HG02943 (cell line): ENCODE results near the gene ZACN.

ENCODE experiments used
- ATAC-seq: cut with Tn5 transposase; IDR thresholded peaks from one replicate; pipeline ENCODE4 v1.9.1; 2021; ENCODE audit warnings: mild to moderate bottlenecking, low read depth, moderate library complexity; ENCODE audit not compliant: unreplicated experiment

ZACN gene

DNA sequence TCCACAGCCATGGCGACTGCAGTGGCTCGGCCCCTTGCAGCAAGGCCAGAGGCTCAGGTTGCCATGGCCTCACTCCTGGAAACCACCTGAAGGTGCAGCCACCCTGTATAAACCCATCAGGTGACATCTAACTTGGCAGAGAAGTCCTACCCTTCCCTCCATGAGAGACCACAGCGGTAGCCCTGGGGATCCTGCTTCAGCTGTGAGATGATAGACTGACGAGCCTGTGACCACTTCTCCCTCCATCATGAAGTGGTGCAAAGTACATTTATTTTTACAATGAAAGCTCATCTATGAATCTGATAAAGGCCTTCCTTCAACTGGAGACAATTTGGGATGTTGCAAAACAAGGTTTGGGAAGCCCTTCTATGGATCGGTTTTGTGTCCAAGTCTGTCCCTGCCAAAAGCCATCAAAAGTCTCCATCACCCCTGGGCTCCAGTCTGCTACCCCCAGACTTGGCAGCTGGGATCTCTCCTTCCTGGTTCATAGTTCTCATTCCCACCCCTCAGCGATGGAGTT, 1.8 kb downstream of the ZACN start:
- ATAC-seq = no peak

DNA sequence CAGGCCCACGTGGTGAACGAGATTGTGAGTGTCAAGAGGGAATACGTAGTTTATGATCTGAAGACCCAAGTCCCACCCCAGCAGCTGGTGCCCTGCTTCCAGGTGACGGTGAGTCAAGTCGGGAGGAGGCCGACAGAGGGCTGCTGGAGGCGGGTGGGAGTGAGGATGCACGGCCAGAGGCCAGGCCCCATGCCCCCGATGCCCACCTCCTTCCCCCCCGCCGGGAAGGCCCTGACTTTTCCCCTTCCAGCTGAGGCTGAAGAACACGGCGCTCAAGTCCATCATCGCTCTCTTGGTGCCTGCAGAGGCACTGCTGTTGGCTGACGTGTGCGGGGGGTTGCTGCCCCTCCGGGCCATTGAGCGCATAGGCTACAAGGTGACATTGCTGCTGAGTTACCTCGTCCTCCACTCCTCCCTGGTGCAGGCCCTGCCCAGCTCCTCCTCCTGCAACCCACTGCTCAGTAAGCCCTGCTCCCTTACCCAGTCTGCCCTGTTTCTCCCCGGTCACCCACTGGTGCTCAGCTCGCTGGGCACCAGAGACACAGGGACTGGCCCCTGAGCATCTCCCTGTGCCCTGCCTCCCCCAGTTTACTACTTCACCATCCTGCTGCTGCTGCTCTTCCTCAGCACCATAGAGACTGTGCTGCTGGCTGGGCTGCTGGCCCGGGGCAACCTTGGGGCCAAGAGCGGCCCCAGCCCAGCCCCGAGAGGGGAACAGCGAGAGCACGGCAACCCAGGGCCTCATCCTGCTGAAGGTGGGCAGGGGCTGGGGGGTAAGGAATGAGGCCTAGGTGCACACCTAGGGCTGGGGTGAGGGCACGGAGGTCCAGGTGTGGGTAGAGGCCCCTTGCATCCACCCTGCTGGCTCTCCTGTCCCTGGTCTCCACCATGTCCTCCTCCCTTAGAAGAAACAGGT, 2.6 kb downstream of the ZACN start:
- no peak for ATAC-seq

DNA sequence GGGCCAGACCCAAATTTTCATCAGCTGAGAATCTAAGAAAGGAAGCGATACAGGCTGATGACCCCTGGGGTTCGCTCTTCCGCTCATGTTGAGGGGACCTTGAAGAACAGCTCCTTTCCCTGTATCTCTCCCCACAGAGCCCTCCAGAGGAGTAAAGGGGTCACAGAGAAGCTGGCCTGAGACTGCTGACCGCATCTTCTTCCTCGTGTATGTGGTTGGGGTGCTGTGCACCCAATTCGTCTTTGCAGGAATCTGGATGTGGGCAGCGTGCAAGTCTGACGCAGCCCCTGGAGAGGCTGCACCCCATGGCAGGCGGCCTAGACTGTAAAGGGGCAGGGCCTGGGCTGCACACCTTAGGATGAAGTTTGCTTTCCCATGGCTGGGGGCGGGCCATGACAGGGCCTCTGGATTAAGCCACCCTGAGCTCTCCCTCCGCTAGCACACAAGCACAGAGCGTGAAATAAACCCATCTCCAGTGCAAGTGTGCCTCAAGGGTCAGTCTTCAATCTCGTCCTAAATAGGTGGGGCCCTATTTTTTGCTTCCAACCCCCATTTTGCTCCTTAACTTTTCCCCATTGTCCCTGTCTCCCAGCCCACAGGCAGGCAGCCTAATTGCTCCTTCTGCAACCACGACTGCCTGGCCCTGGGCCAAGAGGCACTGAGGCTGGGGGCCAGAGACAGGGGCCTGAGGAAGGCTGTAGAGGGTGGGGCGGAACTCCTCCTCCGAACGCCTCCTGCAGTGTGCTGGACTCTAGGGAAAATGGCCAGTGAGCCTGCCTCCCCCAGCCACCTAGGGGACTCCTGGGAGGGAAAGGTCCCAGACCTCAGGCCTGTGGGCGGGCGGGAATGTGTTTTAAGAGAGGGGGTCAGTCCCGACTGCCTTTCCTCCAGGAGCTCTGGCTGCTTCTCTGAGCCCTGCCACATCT, 3.6 kb downstream of the ZACN start:
- ATAC-seq = no peak

DNA sequence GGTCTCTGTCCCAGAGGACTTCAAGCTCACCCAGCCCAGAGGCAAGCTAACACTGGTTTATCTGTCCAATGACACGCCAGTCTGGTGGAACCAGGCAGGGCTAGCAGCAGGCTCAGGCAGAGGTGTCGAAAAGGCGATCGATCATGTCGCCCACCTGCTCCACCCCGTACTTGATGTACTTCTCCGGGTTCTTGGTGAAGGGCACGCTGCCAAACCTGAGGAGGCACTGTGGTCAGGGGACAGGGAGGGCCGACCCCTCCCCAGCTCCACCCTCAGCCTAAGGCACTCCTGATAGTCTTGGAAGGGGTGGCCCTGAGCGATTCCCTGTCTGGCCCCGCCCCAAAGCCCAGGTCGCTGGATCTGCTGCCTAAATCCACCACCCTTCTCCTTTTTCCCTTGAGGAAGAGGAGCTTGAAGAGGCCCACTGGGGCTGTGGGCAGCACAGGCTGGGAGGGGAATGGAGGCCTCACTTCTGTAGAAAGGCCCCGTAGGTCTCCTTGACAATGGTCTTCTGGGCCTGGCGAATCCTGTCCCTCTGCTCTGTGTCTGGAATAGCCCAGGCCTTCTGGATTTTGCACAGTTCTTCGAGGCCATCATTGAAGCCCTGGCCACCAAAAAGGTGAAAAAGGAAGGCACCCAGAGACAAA, 4.7 kb downstream of the ZACN start:
- no peak for ATAC-seq

DNA sequence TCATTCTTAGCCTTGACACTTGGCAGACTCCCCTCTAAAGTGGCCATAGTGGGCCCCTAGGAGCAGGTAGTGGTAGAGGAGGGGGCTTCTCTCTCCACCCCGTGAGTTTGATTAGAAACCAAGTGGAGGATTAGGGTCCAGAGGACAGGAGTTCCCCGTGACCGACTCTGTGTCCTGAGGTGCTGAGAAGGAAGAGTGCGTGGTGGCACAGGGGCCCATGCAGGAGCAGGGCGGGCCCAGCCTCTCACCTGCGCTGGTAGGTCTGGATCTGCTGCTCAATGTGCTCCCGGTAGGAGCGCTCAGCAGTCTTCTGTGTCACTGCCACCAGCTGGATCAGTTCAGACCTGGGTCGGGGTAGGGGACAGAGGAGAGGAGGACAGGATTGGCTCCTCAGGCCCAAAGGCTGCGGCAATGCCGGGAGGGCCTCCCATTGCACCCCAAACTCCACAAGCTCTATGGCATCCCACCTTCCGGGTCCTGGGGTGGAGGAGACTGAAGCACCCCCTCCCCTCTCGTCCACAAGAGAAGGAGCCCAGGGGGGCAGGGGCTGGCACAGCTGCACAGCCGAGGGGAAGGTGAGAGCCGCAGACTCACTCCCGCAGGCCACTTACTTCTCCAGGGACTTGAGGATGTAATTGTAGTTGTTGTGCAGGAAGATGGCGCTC, 6.2 kb downstream of the ZACN start:
- no peak for ATAC-seq

DNA sequence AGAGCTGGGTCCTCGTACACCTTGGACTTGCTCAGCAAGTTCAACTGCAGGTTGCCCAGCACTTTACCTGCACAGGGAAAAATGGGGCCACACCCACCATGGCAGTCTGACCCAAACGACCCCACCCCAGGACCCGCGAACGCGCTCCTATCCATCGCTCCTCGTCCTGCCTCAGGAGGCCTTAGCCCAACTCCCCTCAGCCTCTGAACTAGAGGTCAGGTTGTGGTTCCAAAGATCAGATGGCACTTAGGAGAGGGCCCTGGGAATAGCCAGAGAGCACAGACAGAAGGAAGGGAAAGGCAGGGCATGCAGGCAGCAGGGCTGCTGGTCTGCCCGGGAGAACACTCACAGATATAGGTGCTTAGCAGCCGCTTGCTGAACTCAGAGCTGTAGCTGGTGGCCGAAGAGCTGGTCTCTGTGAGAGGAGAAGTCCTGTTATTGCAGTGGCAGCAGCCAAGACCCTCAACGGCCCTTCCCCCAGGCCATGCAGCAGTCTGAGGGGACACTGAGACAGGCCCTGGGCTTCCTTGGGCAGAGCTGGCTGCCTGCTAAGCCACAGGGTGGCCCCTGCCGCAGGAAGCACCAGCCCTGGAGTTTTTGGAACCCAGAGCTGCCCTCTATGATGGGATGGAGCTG, 6.9 kb downstream of the ZACN start:
- ATAC-seq = no peak

DNA sequence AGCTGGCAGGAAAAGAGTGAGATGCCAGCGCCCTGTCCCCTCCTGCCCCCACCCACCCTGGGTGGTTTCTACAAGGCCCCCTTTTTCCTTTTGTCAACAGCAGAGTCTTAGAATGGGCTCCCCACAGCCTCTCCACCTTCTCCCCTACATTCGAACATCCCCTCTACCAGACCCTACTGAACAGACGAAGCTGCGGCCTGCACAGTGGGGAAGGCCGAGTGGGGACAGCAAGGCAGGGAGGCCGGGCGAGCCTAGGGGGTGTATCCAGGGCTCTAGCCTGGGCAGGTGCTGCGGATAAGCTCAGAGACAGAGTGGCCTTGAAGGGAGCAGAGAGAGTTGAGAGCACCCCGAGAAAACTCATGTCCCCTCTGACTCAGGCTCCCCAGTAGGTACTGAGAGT, 7.4 kb downstream of the ZACN start:
- ATAC-seq = no peak

DNA sequence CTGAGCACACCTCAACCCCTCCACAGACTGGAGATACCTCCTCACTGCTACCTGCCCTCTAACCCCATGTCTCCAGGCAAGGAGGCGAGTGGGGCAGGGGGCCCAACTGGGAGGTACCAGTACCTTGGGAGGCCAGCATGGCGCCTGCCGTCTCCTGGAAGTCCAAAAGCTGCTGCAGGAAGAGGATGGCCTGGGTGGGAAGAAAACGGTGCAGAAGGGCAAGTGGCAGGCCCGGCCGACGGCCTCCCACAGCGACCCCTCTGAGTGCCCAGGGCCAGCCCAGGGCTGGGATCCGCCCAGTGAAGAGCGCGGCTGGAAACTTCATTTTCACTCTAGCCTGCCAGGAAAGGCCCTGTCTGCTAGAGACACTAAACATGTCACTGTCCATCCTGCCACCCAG, 8.5 kb downstream of the ZACN start:
- ATAC-seq = no peak

DNA sequence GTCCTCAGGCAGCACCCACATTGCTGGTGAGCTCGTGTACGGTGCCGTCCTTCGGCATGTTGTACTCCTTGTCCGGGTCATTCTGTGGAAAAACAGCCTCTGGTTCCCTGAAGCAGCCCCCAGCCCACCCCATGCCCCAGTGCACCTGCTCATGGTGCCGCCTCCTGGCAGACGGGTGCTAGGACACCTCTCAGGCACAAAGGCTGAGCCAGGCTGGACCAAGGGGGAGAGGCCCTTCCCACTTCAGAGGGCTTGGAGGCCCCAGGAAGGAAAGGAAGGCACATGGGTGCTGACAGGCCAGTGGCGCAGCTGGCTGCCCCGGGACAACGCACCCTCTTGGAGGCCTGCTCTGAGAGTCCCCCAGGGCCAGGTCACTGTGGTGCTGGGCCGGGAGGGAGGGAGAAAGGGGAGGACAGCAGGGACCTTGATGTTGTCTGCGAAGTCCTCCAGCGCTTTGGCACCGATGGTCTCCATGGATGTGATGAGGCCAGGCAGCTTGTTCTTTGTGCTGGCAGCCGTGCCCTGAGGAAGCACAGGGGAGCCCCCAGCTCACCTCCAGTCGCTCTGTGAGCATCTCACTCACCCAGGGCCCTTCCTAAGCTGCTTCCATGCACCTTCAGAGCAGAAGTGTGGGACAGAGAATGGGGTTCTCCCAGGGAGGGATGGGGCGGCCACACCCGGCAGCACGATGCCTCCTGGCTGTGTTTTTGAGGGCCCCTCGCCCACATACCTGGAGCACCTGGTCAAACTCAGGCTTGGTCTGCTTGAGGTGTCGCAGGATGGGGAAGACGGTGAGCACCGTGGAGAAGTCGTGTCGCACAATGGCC, 9.3 kb downstream of the ZACN start:
- ATAC-seq = no peak

DNA sequence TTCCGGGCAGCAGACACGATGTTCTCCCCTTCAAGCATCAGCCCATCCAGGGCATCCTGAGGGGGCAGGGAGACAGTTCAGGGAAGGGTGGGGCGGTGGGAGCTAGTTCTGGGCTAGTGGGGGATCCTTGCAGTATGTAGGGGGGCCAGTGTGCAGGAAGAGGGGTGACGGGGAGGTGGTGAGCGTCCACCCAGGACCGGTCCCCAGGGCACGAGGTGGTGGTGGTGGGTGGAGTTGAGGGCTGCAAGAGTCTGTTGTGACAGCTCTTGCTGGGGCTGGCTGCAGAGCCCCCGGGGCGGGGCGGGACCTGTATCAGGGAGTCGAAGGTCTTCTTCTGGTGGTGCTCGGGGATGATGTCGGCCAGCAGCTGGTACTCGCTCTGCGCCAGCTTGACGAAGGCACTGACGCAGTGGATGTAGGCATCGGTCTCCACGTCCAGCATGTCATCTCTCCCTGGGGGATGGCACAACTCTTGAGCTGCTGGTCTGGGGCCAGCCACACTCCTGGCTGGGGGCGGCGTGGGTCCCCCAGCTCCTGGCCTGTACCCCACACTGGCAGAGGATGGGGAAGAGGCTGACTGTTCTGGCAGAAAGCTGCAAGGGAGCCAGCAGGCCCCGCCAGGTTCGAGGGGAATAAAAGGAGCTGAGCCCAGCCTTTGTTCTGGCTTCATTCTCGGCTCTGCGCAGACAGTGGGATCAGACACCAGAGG, 10.0 kb downstream of the ZACN start:
- no peak for ATAC-seq

DNA sequence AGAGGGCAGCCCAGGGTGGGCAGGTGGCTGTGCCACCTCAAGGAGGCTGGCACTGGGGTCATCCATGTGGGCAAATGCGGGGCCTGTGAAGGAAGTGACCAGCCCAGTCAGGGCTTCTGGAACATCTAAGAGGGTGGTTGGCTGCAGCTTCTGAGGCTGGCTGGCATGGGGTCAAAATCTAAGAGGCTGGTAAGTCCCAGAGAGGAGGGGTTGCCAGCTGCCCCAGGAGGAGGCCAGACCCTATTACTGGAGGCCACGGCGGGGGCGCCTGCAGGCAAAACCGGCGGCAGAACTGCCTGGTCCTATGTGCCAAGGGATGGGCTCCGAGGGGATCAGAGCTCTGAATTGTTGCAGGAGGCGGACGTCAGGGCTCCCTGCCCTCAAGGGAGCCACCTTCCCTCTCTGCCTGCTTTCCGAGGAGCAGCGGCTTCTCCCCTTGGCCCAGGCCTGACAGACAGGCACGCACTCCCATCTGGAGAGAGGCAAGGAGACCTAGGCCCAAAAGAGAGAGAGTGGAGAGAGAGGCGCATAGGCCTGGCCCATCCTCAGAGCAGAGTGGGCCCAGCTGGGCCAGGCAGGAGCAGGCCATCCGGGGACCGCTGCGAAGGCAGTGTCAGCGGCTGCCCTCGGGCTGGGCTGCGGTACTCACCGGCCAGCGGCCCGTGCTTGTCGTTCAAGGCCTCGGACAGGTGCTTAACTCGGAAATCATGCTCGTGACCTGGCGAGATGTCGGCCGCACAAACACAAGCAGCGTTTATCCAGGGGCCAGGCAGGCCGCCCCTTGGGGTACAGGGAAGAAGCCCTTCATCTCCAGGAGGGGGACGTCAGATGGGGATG, 10.9 kb downstream of the ZACN start:
- no peak for ATAC-seq

DNA sequence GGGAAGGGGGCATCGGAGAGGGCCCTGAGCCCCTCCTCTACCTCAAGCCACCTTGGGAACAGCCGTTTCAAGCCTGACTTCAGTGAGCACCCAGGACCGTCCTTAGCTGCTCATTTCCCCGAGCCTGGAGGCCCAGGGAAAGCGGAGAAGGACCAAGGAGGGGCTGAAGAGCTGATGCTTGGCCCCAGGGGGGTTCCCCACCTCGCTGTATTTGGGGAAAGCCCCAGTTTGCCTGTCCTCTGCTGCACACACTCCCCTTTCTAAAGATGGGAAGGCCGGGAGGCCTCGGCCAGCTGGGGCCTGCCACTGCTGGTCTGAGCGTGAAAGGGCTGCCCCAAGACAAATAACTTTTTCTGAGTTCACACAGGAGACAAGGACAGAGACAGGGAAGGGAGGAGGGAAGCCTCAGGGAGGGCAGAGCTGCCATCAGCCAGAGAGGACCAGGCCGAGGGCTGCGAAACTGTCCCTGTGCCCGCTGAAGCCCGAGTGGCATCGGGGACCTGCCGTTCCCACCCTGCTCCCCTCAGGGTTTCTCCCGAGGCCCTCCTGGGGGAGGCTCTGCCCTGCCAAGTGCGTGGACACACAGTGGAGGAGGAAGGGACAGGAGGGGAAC, 11.6 kb downstream of the ZACN start:
- ATAC-seq = no peak

DNA sequence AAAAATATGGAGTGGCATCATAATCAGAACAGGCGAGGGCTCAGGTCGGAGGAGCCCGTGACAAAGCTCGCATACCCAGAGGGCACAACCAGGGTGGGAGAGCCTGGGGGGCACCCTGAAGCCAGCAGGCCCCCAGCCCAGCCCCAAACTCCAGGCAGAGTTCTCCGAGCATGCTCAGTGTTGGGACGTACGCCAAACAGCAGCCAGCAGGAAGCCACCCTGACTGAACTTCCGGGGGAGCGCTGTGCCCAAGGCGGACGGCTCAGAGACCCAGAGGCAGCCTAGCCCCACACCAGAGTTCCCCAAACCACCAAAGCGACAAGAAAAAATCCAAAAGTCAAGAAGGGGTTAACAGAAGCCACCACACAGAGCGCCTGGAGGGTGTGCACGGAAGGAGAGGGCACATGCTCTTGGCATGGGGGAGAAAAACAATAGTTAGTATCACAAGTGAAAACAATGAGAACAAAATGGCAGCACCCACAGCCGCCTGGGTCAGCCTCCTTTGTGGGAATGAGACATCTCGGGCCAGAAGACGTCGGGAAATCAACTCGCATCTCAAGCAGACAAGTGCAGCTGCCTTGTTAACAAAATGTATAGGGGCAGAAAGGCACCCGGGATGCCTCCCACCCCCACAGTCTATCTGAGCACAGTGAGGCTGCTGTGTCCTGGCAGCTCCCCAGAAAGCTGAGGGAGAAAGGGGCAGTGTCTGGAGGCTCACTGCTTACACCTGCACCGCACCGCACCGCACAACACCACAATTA, 12.7 kb downstream of the ZACN start:
- no peak for ATAC-seq

DNA sequence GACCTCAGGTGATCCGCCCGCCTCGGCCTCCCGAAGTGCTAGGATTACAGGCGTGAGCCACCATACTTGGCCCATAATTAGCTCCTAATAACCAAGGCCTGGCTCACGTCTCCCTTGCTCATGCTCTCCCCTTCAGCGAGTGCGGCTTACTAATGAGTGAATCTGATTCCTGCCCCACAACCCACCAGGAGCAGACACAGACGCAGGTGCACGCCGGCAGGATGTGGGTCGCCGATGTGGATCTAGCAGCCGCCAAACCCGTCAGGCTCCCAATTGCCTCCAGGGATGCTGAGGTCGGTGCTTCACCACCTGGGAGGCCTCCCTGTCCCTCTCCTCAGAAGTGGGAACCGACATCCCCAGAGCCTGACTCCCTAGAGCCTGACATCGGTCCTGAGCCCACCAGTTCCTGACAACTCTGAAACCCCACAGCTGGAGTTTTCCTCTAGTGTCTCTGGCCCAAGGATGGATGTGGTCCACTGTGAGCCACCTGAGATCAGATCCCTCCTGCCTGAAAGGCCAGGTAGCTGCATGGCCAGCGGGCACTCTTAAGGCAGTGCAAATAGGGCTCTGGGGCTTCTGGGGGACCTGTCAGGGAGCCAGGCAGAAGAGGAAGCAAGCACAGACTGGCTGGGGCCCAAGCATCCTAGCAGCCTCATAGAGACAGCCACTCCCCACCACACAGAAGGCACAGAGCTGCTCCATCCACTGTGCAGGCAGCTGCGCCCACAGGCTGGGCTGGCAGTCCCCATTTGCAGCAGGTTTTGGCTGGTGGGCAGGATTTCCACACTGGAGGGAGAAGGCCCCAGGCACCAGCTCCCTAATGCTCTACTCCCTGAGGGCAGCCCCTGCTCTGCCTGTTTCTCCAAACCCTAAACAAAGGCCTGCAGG, 13.8 kb downstream of the ZACN start:
- ATAC-seq = no peak

DNA sequence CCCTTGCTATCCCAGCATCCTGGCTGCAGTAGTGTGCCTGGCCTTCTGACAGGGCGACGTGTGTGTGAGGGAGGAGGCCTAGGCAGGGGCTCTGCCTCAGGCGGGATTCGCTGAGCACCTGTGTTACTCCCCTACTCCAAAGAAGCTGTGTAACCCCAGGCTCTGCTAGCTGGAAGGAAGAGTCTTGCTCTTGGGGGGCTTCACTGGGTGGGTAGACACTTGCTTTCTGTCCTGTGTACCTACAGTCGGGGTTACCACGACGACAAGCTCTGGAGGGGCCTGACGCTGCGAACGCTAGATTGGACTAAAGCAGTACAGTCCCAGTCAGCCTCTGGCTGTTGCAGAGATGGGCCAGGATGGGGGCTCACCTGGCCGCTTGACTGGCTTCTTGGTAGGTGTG, 15.1 kb downstream of the ZACN start:
- no peak for ATAC-seq
